ENCODE data around the gene SCN2A.
"Not testable (repeated sequence)": the region's sequence is repeated elsewhere in the genome, so short reads cannot be mapped to it uniquely, and the experiment has no call there.

The SCN2A gene

DNA sequence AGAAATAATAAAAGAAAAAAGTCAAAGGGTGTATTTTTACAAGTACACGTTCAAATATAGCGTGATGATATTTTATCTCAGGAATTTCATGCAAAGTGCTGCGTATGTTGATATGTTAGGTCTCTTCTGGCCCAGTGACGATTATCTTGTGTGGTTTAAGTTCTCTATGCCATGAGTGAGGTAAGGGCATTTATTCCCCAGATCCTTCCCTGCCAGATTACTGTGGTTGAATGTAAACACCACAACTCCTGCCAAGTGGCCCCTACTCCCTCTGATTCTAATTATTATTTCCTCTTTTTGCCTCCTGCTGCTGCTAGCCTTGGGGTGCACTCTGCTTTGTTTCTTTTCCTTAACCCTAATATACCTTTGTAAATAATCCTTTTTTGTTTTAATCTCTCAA lies 12.2 kb downstream of the SCN2A start:
- no peak for DNase-seq (ENCODE audit: low read depth in 2 of 2)

DNA sequence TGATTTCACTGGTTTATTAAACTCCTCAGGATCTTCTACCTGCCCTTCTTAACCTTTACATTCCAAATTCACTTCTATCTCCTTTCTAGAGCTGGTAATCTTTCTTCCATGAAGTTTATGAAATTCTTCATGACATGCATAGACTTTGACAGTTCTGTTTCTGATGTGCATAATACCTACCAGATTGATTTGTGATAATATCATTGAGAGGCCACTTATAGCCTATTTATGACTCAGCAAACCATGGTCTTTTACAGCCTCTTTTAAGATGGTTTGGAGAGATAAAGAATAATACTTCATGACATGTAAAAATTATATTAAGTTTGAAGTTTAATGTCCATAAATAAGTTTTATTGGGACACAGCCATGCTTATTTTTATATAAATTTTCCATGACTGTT lies 14.0 kb downstream of the SCN2A start:
- DNase-seq (ENCODE audit: low read depth in 2 of 2), result no peak

DNA sequence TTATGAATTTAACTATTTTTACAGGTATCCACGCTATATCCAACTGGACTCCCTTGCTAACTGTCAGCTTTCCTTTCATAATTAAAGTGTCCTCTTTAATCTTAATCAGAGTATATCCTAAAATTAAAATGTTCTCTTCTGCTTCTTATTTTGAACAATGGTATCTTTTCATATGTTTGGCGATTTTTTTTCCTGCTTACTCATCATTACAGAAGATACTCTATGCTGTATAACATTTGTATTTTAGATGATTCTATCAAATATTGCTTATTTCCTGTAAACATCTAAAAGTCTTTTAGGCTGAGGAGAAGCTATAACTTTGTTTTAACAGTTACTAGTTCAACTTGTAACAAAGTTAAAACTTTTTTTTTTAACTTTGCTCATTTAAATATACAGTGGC lies 17.4 kb downstream of the SCN2A start:
- DNase-seq (ENCODE audit: low read depth in 2 of 2), result no peak

DNA sequence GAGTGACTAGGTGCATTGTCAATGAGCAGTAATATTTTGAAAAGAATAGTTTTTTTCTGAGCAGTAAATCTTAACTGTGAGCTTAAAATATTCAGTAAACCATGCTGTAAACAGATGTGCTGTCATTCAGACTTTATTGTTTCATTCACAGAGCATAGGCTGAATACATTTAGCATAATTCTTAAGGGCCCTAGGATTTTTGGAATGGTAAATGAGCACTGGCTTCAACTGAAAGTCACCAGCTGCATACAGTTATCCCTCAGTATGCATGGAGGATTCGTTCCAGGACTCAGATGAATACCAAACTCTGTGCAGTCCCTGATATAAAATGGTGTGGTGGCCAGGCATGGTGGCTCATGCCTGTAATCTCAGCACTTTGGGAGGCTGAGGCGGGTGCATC lies 21.1 kb downstream of the SCN2A start:
- DNase-seq (ENCODE audit: low read depth in 2 of 2), result not testable (repeated sequence)

DNA sequence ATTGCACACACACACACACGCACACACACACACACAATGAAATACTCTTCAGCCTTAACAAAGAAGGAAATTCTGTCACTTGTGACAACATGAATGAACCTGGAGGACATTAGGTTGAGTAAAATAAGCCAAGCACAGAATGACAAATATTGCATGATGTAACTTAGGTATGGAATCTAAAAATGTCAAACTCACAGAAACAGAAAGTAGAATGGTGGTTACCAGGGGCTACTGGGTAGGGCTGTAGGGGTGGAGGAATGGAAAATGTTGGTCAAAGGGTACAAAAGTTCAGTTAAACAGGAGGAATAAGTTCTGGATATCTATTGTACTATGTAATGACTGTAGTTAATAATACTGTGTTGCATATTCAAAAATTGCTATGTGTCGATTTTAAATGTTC lies 29.5 kb downstream of the SCN2A start:
- DNase-seq (ENCODE audit: low read depth in 2 of 2), result no peak

DNA sequence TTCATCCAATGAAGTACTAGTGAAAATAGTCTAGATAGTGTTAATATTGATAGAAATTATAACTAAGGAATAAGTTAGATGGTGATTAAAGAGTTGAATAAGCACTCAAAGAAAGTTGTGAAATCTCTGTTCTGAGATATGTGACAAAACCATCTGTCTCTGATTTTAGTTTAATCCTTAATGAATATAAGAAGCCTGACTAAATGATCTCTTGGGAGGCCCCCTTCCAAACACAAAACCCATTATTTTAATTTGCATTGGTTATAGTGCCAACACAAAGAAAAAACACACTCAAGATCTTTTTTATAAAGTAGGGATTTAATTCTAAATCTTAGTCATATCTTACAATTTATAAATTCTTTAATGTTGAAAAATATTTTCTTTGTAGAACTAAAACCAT lies 34.0 kb downstream of the SCN2A start:
- no peak for DNase-seq (ENCODE audit: low read depth in 2 of 2)

DNA sequence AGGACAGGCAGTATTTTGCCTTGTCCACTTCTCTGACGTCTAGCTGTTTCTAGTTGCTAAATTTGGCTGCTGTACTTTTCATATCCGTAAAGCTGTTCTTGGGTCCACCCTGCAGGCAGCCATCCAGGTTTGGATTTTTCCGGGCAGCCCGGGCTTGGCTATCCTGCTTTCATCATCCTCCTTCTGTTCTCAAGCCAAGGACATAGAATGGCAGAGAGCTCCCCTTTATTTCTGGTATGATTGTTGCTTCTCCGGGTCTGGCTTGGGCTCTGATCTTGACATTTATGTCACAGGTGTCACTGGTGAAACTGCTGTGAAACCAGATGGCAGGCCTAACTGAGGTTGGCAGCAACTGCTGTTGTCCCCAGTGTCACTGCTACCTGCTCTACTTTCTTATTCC lies 35.5 kb downstream of the SCN2A start:
- DNase-seq (ENCODE audit: low read depth in 2 of 2), result no peak

DNA sequence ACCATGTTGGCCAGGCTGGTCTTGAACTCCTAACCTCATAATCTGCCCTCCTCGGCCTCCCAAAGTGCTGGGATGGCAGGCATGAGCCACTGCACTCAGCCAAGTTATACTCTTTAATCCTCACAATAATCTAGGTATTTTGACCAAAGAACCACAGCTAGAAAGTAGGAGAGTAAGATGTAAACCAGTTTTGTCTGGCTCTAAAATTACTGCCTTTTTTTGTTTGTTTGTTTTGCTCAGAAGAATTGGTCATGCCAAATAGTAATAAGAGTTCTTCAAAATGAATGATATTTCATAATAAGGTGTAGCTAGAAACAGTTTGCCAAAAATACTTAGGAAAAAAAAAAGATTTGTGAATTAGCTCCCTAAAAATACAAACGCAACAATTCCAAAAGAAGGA lies 36.7 kb downstream of the SCN2A start:
- DNase-seq (ENCODE audit: low read depth in 2 of 2), result no peak

DNA sequence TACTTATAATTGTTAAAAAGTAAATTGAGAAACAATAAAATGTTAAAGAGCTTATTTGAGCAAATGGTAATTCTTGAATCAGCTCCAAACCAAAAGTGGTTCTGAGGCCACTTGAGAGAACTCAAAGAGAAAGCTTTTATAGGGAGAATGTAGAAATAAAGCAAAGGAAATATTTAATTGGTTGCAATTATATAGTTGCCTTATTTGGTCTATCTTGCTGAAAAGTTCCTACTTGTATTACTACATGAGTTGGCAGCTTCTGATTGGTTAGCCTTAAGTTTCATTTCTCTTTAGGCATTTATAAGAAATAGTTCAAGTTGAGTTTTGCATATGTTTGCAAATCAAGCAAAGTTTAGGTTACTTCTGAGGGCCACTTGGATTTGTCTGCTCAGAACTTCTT lies 38.1 kb downstream of the SCN2A start:
- no peak for DNase-seq (ENCODE audit: low read depth in 2 of 2)

DNA sequence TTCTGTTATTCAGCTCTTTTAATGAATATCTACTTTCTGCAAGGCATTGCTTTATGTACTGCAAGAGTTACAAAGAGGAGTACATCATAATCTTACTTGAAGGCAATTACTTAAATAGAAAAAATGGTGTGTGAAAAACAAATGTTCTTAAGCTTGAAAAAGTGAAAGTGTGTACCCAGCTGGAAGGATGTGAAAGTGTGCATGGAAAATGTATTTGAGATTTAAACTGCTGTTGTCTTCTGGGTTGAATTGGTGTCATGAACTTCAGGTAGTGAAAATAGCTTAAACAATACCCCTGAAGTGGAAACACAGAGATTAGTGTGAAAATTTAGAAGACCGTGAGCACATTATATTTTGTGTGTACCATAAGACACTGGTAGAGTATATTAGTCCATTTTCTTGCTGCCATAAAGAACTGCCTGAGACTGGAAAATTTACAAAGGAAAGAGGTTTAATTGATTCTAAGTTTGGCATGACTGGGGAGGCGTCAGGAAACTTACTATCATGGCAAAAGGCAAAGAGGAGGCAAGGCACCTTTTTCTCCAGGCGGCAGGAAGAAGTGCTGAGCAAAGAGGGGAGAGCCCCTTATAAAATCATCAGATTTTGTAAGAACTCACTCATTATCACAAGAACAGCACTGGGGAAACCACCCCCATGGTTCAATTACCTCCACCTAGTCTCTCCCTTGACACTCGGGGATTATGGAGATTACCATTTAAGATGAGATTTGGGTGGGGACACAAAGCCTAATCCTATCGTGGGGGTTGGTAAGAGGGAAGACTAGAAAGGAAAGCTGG lies 38.8 kb downstream of the SCN2A start:
- DNase-seq (ENCODE audit: low read depth in 2 of 2), result no peak

DNA sequence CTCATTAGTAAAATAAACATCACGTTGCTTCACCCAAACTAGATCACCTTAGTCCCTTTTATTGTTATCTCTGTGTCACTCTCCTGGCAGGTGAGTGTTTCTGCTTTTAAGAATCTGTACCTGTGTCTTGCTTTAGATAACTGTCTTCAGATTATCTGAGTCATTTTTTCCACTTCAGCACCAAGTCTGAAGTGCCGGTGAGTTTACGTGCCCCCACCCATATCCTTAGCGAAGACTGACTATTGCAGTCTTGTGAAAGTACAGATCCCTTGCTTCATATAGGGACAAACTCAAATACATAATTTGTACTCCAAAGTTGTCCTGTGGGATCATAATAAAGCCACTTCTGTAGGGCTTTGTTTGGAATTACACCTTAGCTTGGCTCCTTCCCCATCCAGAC lies 41.1 kb downstream of the SCN2A start:
- DNase-seq (ENCODE audit: low read depth in 2 of 2), result no peak

DNA sequence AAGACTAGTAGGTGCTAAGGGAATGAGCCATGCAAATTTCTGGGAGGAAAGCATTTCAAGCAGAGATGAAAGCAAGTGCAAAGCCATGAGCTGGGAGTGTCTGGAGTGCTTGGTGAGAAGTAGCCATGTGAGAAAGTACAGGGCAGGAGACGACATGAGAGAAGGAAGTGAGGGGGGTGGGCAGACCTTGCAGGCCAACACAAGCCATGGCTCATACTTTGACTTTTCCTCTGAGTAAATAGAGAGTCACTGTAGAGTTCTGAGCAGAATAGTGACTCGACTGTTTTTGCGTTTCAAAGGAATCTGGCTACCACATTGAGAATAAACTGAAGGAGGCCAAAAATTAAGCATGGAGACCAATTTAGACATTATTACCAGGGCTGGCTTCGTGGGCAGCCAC lies 42.2 kb downstream of the SCN2A start:
- no peak for DNase-seq (ENCODE audit: low read depth in 2 of 2)

DNA sequence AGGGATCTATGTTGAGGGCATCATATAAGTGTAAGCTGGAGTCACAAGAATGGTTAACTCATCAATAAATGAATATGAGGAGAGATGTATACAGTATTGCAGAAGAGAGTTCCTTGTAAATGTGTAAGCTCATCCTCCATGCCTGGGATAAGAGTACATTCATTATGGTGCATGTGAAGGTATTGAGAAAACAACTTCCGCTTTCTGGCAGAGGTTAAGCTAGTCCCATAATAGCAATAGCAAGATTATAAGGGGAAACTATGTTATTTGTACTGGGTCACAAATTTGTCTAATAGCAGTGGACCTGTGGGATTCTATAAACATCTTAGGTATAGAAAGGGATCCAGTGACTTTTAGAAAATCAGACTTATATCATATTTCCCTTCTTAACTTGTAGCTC lies 44.1 kb downstream of the SCN2A start:
- no peak for DNase-seq (ENCODE audit: low read depth in 2 of 2)

DNA sequence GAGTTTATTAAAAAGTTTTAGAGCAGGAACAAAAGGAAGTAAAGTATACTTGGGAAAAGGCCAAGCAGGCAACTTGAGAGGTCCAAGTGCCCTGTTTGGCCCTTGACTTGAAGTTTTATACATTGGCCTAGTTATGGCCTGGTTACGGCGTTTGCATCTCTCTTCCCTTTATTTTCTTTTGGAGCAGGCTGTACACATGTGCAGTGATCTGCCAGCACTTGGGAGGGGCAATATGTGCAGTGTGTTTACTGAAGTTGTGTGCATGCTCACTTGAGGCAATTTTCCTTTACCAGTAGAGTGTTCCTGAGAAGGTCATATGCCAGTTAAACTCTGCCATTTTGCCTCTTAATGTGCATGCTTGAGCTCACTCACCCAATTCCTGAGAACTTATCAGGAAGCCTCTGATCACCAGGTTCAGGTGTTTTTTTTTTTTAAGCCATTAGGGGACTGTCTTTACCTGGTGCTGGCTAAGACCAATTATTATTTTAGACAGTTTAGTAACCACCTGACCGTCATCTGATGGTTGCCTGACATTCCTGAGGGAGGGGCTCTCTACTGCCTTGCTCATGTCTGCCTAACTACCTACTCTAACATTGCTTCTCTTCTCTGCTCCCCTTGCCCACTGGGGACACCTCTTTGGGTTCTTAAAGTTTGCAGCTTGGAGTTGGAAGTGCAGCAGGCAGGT lies 48.0 kb downstream of the SCN2A start:
- no peak for DNase-seq (ENCODE audit: low read depth in 2 of 2)

DNA sequence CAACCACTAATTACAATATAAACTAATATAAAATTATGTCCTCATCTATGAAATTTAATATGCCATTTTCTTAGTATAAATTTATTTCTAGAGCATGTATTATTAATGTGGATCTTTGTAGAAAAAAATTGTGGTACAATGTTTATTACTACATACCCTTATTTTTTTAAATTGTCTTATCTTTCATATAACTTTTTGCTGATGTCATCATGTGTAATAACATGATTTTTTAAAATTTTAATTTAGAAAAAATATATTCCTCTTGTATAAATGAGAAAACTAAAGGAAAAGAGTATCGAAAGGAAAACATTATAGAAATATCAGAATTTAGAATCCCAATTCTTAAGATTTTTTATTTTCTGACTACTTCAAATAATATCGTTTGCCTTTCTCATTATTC lies 49.9 kb downstream of the SCN2A start:
- no peak for DNase-seq (ENCODE audit: low read depth in 2 of 2)

DNA sequence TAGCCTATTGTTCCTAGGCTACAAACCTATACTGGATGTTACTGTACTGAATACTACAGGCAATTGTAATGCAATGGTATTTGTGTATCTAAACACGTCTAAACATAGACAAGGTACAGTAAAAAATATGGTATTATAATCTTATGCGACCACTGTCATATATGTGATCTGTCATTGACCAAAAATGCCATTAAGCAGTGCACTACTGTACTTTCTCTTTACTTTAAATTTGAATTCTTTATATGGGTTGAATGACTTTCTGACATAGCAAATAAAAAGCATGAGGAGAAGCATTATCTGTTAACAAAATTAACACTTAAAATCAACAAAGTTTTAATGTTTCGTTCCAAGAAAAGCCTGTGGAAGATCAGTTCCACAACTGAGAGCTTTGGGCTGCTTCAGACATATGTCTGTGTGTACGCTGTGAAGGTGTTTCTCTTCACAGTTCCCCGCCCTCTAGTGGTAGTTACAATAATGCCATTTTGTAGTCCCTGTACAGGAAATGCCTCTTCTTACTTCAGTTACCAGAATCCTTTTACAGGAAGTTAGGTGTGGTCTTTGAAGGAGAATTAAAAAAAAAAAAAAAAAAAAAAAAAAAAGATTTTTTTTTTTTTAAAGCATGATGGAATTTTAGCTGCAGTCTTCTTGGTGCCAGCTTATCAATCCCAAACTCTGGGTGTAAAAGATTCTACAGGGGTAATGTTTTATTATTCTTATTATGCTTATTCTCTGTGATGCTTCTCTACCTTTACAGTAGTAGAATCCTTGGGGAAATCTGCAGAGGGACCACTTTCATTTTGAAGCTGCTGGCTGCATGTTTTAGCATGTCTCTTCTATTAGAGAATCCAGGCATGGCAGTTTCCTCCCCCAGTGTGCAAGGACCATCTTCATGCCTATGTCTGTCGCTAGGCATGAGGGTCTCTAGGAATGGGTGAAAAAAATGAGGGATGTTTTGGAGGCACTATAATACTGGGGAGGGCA lies 54.5 kb downstream of the SCN2A start:
- DNase-seq (ENCODE audit: low read depth in 2 of 2), result no peak

DNA sequence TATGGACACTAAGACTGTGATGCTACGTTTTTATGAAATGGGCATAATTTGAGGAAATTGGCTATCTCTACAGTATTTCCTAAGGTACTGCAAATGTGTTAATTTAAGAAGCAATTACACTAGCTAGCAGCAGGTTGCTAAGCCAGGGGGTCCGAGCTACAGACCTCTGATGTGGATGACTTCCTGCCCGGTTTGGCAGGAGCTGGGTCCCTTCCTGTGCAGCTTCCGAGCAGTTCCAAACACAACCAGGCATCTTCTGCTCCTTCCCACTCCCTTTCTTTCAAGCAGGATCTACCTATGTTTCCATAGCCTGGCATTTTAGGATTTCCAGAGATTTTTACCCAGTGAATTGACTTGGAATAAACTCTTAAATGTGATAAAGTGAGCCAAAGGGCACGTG lies 55.7 kb downstream of the SCN2A start:
- no peak for DNase-seq (ENCODE audit: low read depth in 2 of 2)

DNA sequence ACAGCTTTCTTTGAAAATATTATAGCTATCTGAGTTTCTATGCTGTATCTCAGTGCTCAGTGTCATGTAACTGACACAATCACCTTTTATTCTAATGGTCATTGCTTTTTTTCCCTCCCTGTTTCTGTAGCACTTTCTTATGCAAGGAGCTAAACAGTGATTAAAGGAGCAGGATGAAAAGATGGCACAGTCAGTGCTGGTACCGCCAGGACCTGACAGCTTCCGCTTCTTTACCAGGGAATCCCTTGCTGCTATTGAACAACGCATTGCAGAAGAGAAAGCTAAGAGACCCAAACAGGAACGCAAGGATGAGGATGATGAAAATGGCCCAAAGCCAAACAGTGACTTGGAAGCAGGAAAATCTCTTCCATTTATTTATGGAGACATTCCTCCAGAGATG lies 56.4 kb downstream of the SCN2A start:
- DNase-seq (ENCODE audit: low read depth in 2 of 2), result no peak

DNA sequence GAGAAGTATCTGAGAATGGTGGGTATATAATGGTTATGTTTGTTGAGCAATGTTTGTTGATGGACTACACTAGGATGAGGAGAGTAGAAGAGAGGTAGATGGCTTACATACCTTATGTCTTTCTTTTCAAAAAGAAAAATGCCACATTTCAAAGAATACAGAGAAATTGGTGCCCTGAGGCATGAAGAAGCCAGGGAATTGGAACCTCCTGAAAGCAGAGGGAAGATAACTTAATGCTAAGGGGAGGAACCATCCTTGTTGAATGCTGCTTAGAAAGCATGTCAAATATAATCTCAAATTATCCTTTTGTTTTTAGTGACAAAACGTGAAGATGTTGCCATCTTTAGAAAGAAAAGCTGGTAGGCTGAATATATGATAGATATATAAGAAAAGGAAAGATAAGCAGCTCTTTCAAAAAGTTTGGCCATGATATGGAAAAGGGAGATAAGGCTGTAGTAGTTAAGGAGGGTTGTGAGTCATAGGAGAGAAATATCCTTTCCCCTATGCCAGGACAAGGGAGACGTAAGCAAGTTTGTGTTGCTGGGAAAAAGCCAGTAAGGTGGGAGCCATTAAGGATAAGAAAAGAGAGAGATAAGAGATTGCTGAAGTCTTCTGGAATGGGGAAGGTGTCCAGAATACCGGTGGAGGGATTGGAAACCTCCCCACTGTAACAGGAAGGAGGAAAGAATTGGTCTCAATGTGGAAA lies 66.3 kb downstream of the SCN2A start:
- DNase-seq (ENCODE audit: low read depth in 2 of 2), result no peak

DNA sequence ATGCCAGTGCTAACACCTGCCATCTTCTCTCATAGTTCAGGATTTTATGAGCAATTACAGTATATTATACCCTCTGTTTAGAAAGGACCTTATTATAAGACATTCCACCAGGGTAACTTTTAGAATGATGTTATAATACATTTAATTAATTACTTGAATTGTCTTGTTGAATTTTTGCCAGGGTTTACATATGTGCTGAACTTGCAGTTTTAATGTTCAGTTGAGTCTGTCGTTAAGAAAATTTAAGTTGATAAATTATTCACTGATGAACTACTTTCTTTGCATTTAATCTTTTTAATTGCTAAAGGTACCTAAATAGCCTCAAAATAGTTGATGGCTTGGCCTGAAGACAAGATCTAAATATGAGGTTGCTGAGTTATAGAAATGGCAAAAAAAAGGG lies 68.1 kb downstream of the SCN2A start:
- no peak for DNase-seq (ENCODE audit: low read depth in 2 of 2)

DNA sequence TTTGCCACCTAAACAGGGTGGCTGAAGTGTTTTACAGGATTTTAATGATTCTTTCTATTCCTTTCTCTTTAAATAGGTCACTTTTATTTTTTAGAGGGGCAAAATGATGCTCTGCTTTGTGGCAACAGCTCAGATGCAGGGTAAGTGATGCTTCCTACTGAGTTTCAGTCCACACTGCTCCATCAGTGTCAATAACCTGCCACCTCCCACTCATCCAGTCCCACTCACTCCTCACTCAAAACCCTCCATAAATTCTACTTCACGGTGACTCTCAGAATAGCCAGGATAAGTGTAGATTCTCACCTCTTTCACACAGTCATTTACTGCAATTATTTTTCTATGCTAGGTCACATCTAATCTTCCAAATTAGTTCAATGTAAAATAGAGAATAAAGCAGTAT lies 72.7 kb downstream of the SCN2A start:
- no peak for DNase-seq (ENCODE audit: low read depth in 2 of 2)

DNA sequence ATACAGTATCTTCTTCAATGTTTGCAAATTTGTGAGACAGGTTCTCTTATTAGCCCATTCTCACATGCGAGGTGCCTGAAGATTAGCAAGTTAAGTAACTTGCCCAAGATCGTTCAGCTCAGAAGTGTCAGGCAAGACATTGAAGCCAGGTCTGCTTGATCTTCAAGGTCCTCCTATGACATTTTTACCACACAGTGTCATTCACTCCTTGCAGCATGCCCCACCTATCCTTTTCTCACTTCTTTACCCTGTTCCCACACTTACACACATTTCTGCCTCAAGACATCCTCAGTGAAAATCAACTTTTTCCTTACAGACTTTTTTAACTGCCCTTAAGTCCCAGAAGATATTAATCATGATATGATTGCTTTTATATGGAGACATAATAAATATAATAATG lies 73.8 kb downstream of the SCN2A start:
- no peak for DNase-seq (ENCODE audit: low read depth in 2 of 2)
